Measurements from ENCODE around the gene ANKRD13D. TPM values are rescaled to one million over a fixed set of nuclear protein-coding genes. Genes with fewer than 3 reads are reported as not detected.
A peak's percentile ranks its signal among the peaks of the same experiment; 100 is the strongest.

ANKRD13D gene
- polyA plus RNA-seq, 1 of the 3 experiments (the other 2 are of a cell fraction) = 50.2 TPM

- Histone ChIP-seq H3K9me2 (no peaks in the 10 kb centered on the region), H3K4me1 (ENCODE audit: control insufficient read depth in 1 of 2, insufficient read depth in 2 of 2, low read depth in 1 of 2, low read length in 1 of 2) (peaks cover 0 to 20% of the 10 kb centered on the region in 2 experiments; a peak in 1 of 4 replicates), H3K4me3 (ENCODE audit: low read depth in 2 of 2, low read length in 1 of 2) (no peak overlapping the region), H3K4me2 (no peak overlapping the region), H3K9ac (no peak overlapping the region), H3K79me2 (ENCODE audit: insufficient read depth) (no peaks in the 10 kb centered on the region), H3K9me3 (no peaks in the 10 kb centered on the region), H4K20me1 (ENCODE audit: insufficient read depth) (no peaks in the 10 kb centered on the region), H3F3A (replicated peaks; ENCODE audit: insufficient read depth) (peaks cover 23% of the 10 kb centered on the region), H3K27me3 (ENCODE audit: insufficient read depth) (no peaks in the 10 kb centered on the region), H3K36me3 (replicated peaks in 1 of 2; ENCODE audit: control insufficient read depth in 1 of 2, insufficient read depth in 2 of 2, low read length in 1 of 2) (no peaks in the 10 kb centered on the region), H2AFZ (ENCODE audit: low read depth) (no peak overlapping the region), H3K27ac (ENCODE audit: low read depth in 2 of 2, low read length in 1 of 2) (peak overlapping the region in 1 of 2 experiments; percentile 83; a peak in 1 of 4 replicates)
- ChIA-PET POLR2A (no interaction called here), CTCF (interaction anchor here (0.8 to 12.0 kb wide), 8 partner anchors 24 to 337 kb away, joined by 3 to 274 read pairs (median 4); partner anchors contain the start of genes ANKRD13D and GRK2)
- no peak for DNase-seq
- TF ChIP-seq TAF1 (IDR thresholded peaks at IDR 0.05; ENCODE audit: borderline replicate concordance, low read depth, low read length) (no peak), FOXJ3 (CRISPR knock-in tag; IDR thresholded peaks at IDR 0.05) (no peak), USF1 (IDR thresholded peaks at IDR 0.05; ENCODE audit: borderline replicate concordance, low read depth) (no peak)
- 95% methylated on average over 11 of the region's 11 CpGs for whole genome bisulfite sequencing (ENCODE audit: low lambda C conversion rate)
Measured at GRCh38 chr11:67313125-67313890, 24.2 kb downstream of the ANKRD13D start.

- 81% methylated on average over 2 of the region's 2 CpGs for WGBS (ENCODE audit: low lambda C conversion rate)
- ChIA-PET POLR2A (no interaction called here), CTCF (interaction anchor here (0.8 to 12.0 kb wide), 6 partner anchors 25 to 260 kb away, joined by 3 to 274 read pairs (median 5); partner anchors contain the start of genes ANKRD13D and GRK2)
Measured at GRCh38 chr11:67314218-67314617, 25.1 kb downstream of the ANKRD13D start.

More at GRCh38 chr11:67314218-67314617, 25.1 kb downstream of the ANKRD13D start:
- TF ChIP-seq NRF1 (IDR thresholded peaks at IDR 0.05; ENCODE audit: low read depth, low read length) (no peak), EP300 (IDR thresholded peaks at IDR 0.05; ENCODE audit: borderline replicate concordance in 1 of 2, low read depth in 1 of 2, low read length in 1 of 2) (no peak), USF1 (IDR thresholded peaks at IDR 0.05; ENCODE audit: borderline replicate concordance, low read depth) (no peak), MXI1 (IDR thresholded peaks at IDR 0.05; ENCODE audit: low read depth, low read length) (no peak), SMC3 (IDR thresholded peaks at IDR 0.05; ENCODE audit: low read depth, low read length) (no peak), RCOR1 (IDR thresholded peaks at IDR 0.05; ENCODE audit: low read length) (no peak), TCF12 (IDR thresholded peaks at IDR 0.05) (no peak), JUND (IDR thresholded peaks at IDR 0.05) (no peak), RFX5 (IDR thresholded peaks at IDR 0.05; ENCODE audit: low read length) (no peak), GATA2 (CRISPR knock-in tag; IDR thresholded peaks at IDR 0.05) (no peak)
- TF ChIP-seq, protein P1, sequence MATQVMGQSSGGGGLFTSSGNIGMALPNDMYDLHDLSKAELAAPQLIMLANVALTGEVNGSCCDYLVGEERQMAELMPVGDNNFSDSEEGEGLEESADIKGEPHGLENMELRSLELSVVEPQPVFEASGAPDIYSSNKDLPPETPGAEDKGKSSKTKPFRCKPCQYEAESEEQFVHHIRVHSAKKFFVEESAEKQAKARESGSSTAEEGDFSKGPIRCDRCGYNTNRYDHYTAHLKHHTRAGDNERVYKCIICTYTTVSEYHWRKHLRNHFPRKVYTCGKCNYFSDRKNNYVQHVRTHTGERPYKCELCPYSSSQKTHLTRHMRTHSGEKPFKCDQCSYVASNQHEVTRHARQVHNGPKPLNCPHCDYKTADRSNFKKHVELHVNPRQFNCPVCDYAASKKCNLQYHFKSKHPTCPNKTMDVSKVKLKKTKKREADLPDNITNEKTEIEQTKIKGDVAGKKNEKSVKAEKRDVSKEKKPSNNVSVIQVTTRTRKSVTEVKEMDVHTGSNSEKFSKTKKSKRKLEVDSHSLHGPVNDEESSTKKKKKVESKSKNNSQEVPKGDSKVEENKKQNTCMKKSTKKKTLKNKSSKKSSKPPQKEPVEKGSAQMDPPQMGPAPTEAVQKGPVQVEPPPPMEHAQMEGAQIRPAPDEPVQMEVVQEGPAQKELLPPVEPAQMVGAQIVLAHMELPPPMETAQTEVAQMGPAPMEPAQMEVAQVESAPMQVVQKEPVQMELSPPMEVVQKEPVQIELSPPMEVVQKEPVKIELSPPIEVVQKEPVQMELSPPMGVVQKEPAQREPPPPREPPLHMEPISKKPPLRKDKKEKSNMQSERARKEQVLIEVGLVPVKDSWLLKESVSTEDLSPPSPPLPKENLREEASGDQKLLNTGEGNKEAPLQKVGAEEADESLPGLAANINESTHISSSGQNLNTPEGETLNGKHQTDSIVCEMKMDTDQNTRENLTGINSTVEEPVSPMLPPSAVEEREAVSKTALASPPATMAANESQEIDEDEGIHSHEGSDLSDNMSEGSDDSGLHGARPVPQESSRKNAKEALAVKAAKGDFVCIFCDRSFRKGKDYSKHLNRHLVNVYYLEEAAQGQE (IDR thresholded peaks at IDR 0.05; ENCODE audit: low read depth, low read length) = no peak
- Histone ChIP-seq H3K9me2 (no peaks in the 10 kb centered on the region), H3K4me3 (ENCODE audit: low read depth in 2 of 2, low read length in 1 of 2) (no peak overlapping the region), H4K20me1 (ENCODE audit: insufficient read depth) (no peaks in the 10 kb centered on the region), H3K79me2 (ENCODE audit: insufficient read depth) (0 out of 2 replicates have a peak, but pooled peaks cover 4% of the 10 kb centered on the region), H3K36me3 (replicated peaks in 1 of 2; ENCODE audit: control insufficient read depth in 1 of 2, insufficient read depth in 2 of 2, low read length in 1 of 2) (no peaks in the 10 kb centered on the region), H3K9ac (no peak overlapping the region), H3K27me3 (ENCODE audit: insufficient read depth) (no peaks in the 10 kb centered on the region), H3K4me2 (no peak overlapping the region), H3K27ac (ENCODE audit: low read depth in 2 of 2, low read length in 1 of 2) (no peak overlapping the region), H3F3A (replicated peaks; ENCODE audit: insufficient read depth) (peaks cover 23% of the 10 kb centered on the region), H3K9me3 (no peaks in the 10 kb centered on the region), H2AFZ (ENCODE audit: low read depth) (no peak overlapping the region), H3K4me1 (ENCODE audit: control insufficient read depth in 1 of 2, insufficient read depth in 2 of 2, low read depth in 1 of 2, low read length in 1 of 2) (peaks cover 4 to 27% of the 10 kb centered on the region in 2 experiments; a peak in 1 of 4 replicates)
- no peak for DNase-seq

Data from SK-N-SH (cell line).